Smooth muscle cell (in vitro differentiated cells): ENCODE results near the gene CST9. TPM values are rescaled to one million over a fixed set of nuclear protein-coding genes. Genes with fewer than 3 reads are reported as not detected.

Source experiments
- DNase-seq: peaks from one replicate; lab custom pipeline; 2025; ENCODE audit not compliant: unreplicated experiment; lab: John Stamatoyannopoulos, UW
- H2AFZ ChIP-seq: fragments of 200-600 bp; sonication (generic); 2 replicates; pipeline ENCODE4 v1.6.0; 2016; ENCODE audit warnings: antibody characterized with exemption, low read depth, mild to moderate bottlenecking
- H3F3A ChIP-seq: fragments of 200-600 bp; sonication (generic); 2 replicates; pipeline ENCODE4 v1.6.0; 2017; ENCODE audit warnings: antibody characterized with exemption, low read depth
- H3K27ac ChIP-seq: fragments of 200-600 bp; sonication (generic); 2 replicates; pipeline ENCODE4 v1.5.1; 2016; ENCODE audit warnings: low read depth, mild to moderate bottlenecking
- H3K27me3 ChIP-seq: fragments of 200-600 bp; sonication (generic); 2 replicates; pipeline ENCODE4 v1.6.1; 2016; ENCODE audit warnings: low read depth, mild to moderate bottlenecking
- H3K36me3 ChIP-seq: fragments of 200-600 bp; sonication (generic); 2 replicates; pipeline ENCODE4 v1.5.1; 2016; ENCODE audit warnings: low read depth
- H3K4me1 ChIP-seq: fragments of 200-600 bp; sonication (generic); 2 replicates; pipeline ENCODE4 v1.5.1; 2016; ENCODE audit warnings: low read depth
- H3K4me2 ChIP-seq: fragments of 200-600 bp; sonication (generic); 2 replicates; pipeline ENCODE4 v1.6.0; 2016; ENCODE audit warnings: mild to moderate bottlenecking
- H3K4me3 ChIP-seq: fragments of 200-600 bp; sonication (generic); 2 replicates; pipeline ENCODE4 v1.5.1; 2016; ENCODE audit warnings: mild to moderate bottlenecking
- H3K79me2 ChIP-seq: fragments of 200-600 bp; sonication (generic); 2 replicates; pipeline ENCODE4 v1.6.0; 2016; ENCODE audit warnings: low read depth, mild to moderate bottlenecking
- H3K9ac ChIP-seq: fragments of 200-600 bp; sonication (generic); 2 replicates; pipeline ENCODE4 v1.6.0; 2016; ENCODE audit warnings: low read depth
- H3K9me3 ChIP-seq: fragments of 200-600 bp; sonication (generic); replicated peaks from 2 replicates; pipeline ENCODE4 v1.5.1; 2016; ENCODE audit warnings: low read depth
- H4K20me1 ChIP-seq: fragments of 200-600 bp; sonication (generic); 2 replicates; pipeline ENCODE4 v1.6.0; 2016; ENCODE audit warnings: low read depth
- CTCF ChIP-seq: fragments of 200-600 bp; sonication (generic); IDR thresholded peaks from 2 replicates; pipeline ENCODE4 v1.5.1; 2017; ENCODE audit warnings: borderline replicate concordance, mild to moderate bottlenecking, antibody characterized with exemption; ENCODE audit not compliant: insufficient read depth, poor library complexity, severe bottlenecking
- WGBS: methylation state at CpG from one replicate; pipeline ENCODE4 v1.1.7; 2016; ENCODE audit warnings: low lambda C conversion rate; 5-methylcytosine and 5-hydroxymethylcytosine counted together
- polyA plus RNA-seq: library from polyadenylated mRNA; unstranded; fragments of >200 nt; fragmentation: Nextera tagmentation; extraction: Ambion mirVana; gene quantifications from 2 replicates; pipeline ENCODE4 v1.2.1, GENCODE V29; 2016
- total RNA-seq: library from RNA; depleted of rRNA; stranded (reverse); fragments of >200 nt; gene quantifications from 2 replicates; pipeline ENCODE4 v1.2.3, GENCODE V29; 2014

CST9 gene
- total and polyA plus RNA-seq, 2 experiments from 2014 or later, result not detected

GRCh38 chr20:23603321-23603720 lies 2.4 kb downstream of the CST9 start:
- Histone ChIP-seq H3K9me3 (no peaks in the 10 kb centered on the region), H3K27ac (no peak overlapping the region), H3K27me3 (no peaks in the 10 kb centered on the region), H3K4me1 (no peaks in the 10 kb centered on the region), H3K9ac (no peak overlapping the region), H3K4me2 (no peak overlapping the region), H4K20me1 (no peaks in the 10 kb centered on the region), H2AFZ (no peak overlapping the region), H3K4me3 (no peak overlapping the region), H3K79me2 (no peaks in the 10 kb centered on the region), H3F3A (no peaks in the 10 kb centered on the region), H3K36me3 (no peaks in the 10 kb centered on the region)
- DNase-seq, result no peak
- 98% methylated on average over 4 of the region's 4 CpGs for WGBS
- TF ChIP-seq CTCF, result no peak

- DNase-seq, result no peak
- Histone ChIP-seq H4K20me1 (no peaks in the 10 kb centered on the region), H3K79me2 (no peaks in the 10 kb centered on the region), H3K9me3 (no peaks in the 10 kb centered on the region), H3K36me3 (no peaks in the 10 kb centered on the region), H3K4me2 (no peak overlapping the region), H3K27me3 (no peaks in the 10 kb centered on the region), H3K27ac (no peak overlapping the region), H3K4me3 (no peak overlapping the region), H3K9ac (no peak overlapping the region), H3K4me1 (no peaks in the 10 kb centered on the region), H3F3A (no peaks in the 10 kb centered on the region), H2AFZ (no peak overlapping the region)
- WGBS, result 93% methylated on average over 6 of the region's 6 CpGs
- TF ChIP-seq CTCF, result no peak
Measured at GRCh38 chr20:23602699-23603098, 3.0 kb downstream of the CST9 start.

GRCh38 chr20:23602241-23602640 lies 3.5 kb downstream of the CST9 start:
- Histone ChIP-seq H3K27me3 (no peaks in the 10 kb centered on the region), H2AFZ (no peak overlapping the region), H3K36me3 (no peaks in the 10 kb centered on the region), H3K9ac (no peak overlapping the region), H4K20me1 (no peaks in the 10 kb centered on the region), H3K4me3 (no peak overlapping the region), H3F3A (no peaks in the 10 kb centered on the region), H3K27ac (no peak overlapping the region), H3K9me3 (no peaks in the 10 kb centered on the region), H3K79me2 (no peaks in the 10 kb centered on the region), H3K4me2 (no peak overlapping the region), H3K4me1 (no peaks in the 10 kb centered on the region)
- DNase-seq, result no peak
- whole genome bisulfite sequencing, result 82% methylated on average over 2 of the region's 2 CpGs
- no peak for TF ChIP-seq CTCF

GRCh38 chr20:23601715-23602114 lies 4.0 kb downstream of the CST9 start:
- no peak overlapping the region for H3K4me2 ChIP-seq
- no peak overlapping the region for H3K9ac ChIP-seq
- 73% methylated on average over 4 of the region's 4 CpGs for WGBS
- no peak overlapping the region for H3K27ac ChIP-seq
- H3F3A ChIP-seq, result no peaks in the 10 kb centered on the region
- no peaks in the 10 kb centered on the region for H3K27me3 ChIP-seq
- no peaks in the 10 kb centered on the region for H4K20me1 ChIP-seq
- H3K4me3 ChIP-seq, result no peak overlapping the region
- no peaks in the 10 kb centered on the region for H3K36me3 ChIP-seq
- no peak for TF ChIP-seq CTCF
- H3K9me3 ChIP-seq, result no peaks in the 10 kb centered on the region
- DNase-seq, result no peak
- no peaks in the 10 kb centered on the region for H3K4me1 ChIP-seq
- no peaks in the 10 kb centered on the region for H3K79me2 ChIP-seq
- no peak overlapping the region for H2AFZ ChIP-seq
